Lower lobe of right lung (tissue), 2 donors: ENCODE data around the gene SLC1A1. TPM values are rescaled to one million over a fixed set of nuclear protein-coding genes. Genes with fewer than 3 reads are reported as not detected.

Experiments used
- ATAC-seq, 2 donors: fragments of 200-7000 bp; cut with Tn5 transposase; one replicate each; pipeline ENCODE4 v1.9.1; 2020 to 2022; ENCODE audit warnings: mild to moderate bottlenecking in 2 of 2, moderate library complexity in 2 of 2
- DNase-seq: peaks from one replicate; pipeline ENCODE4 v3.0.0-alpha.2; 2020
- H3K27ac ChIP-seq: fragments of 200-600 bp; one replicate; pipeline ENCODE4 v1.8.0; 2022
- H3K27me3 ChIP-seq: fragments of 200-600 bp; one replicate; pipeline ENCODE4 v1.8.0; 2022; ENCODE audit warnings: low read depth
- H3K36me3 ChIP-seq: fragments of 200-600 bp; one replicate; pipeline ENCODE4 v1.8.0; 2022; ENCODE audit warnings: mild to moderate bottlenecking
- H3K4me1 ChIP-seq: fragments of 200-600 bp; one replicate; pipeline ENCODE4 v1.8.0; 2022
- H3K4me3 ChIP-seq: fragments of 200-600 bp; one replicate; pipeline ENCODE4 v1.8.0; 2022; ENCODE audit warnings: mild to moderate bottlenecking
- H3K9me3 ChIP-seq: fragments of 200-600 bp; one replicate; pipeline ENCODE4 v1.8.0; 2022
- intact Hi-C: fragments of 100-400 bp; cut with DNase I; formaldehyde crosslinking; loops from one replicate; pipeline ENCODE4 v1.11.0; 2022
- total RNA-seq: library from RNA; stranded (reverse); fragmentation: NEBNext Ultra II Directional; extraction: Animal tissue kit (Norgen Biotek cat#: 25700); gene quantifications from one replicate; pipeline ENCODE4 v1.2.1, GENCODE V29; 2021
- TF ChIP-seq, protein P1 (sequence below): fragments of 200-600 bp; IDR thresholded peaks from one replicate; pipeline ENCODE4 v1.8.0; 2022; ENCODE audit warnings: antibody characterized with exemption, mild to moderate bottlenecking
- donor health status: DM: no; HTN: yes; CAD: no; lungs with severe emphysema.

Gene SLC1A1
- total RNA-seq, 1 donor from 2014 or later = 31.4 TPM

DNA sequence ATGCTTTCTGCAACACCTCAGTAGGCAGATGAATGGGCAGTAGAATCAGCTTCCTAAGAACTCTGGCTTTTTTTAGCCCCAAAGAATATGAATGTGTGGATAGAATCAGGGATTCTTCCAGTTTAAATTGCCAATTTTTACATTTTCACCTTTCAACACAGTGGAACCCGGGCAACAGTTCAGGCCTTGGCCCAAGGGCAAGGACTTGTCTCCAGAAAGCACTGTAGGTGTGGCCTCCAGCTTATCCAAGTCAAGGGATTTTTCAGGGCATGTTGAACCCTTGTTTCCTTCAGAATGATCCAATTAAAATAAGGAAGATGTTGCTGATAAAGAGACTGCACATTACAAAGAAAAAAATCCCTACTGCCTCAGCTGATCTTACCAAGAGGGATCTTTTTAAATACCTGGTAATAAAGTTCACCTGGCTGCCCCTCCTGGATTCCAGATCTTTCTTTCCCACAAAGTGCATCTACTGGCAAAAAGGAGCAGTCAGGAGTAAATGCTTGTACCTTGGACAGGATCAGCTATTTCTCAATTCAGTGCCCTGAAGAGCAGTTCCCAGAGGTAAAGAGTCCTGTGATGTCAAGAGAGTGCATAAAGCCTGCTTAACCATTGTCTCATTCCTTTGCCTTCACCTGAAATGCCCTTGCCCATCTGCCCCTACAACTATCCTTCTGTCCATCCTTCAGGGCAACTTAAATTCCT lies 91.7 kb downstream of the SLC1A1 start:
- H3K4me1 ChIP-seq = peaks cover 4% of the 10 kb centered on the region
- TF ChIP-seq, protein P1, sequence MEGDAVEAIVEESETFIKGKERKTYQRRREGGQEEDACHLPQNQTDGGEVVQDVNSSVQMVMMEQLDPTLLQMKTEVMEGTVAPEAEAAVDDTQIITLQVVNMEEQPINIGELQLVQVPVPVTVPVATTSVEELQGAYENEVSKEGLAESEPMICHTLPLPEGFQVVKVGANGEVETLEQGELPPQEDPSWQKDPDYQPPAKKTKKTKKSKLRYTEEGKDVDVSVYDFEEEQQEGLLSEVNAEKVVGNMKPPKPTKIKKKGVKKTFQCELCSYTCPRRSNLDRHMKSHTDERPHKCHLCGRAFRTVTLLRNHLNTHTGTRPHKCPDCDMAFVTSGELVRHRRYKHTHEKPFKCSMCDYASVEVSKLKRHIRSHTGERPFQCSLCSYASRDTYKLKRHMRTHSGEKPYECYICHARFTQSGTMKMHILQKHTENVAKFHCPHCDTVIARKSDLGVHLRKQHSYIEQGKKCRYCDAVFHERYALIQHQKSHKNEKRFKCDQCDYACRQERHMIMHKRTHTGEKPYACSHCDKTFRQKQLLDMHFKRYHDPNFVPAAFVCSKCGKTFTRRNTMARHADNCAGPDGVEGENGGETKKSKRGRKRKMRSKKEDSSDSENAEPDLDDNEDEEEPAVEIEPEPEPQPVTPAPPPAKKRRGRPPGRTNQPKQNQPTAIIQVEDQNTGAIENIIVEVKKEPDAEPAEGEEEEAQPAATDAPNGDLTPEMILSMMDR = no peak
- peaks cover 22% of the 10 kb centered on the region for H3K36me3 ChIP-seq
- DNase-seq = no peak
- no peak overlapping the region for H3K4me3 ChIP-seq
- intact Hi-C loops = no loop called here
- no peak overlapping the region for H3K27ac ChIP-seq
- no peaks in the 10 kb centered on the region for H3K9me3 ChIP-seq
- ATAC-seq = no peak
- H3K27me3 ChIP-seq = no peaks in the 10 kb centered on the region

DNA sequence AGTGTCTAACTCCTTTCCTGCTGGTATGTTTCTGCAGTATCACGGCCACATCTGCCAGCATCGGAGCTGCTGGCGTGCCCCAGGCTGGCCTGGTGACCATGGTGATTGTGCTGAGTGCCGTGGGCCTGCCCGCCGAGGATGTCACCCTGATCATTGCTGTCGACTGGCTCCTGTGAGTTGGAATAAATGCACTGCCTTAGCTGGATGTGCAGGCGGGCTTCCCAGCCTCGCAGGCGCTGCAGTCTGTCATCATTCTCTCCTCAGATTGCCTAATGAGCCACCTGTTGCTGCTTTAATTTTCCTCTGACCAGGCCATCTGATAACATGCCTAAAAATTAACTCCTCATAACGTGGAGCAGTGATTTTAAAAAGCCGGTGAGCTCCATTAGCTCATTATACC lies 92.7 kb downstream of the SLC1A1 start:
- Histone ChIP-seq H3K9me3 (no peaks in the 10 kb centered on the region), H3K27ac (no peak overlapping the region), H3K36me3 (peaks cover 16% of the 10 kb centered on the region), H3K27me3 (no peaks in the 10 kb centered on the region), H3K4me1 (peaks cover 4% of the 10 kb centered on the region), H3K4me3 (no peak overlapping the region)
- intact Hi-C loops = no loop called here
- ATAC-seq (no peak), DNase-seq (no peak)
- TF ChIP-seq, protein P1 = no peak

DNA sequence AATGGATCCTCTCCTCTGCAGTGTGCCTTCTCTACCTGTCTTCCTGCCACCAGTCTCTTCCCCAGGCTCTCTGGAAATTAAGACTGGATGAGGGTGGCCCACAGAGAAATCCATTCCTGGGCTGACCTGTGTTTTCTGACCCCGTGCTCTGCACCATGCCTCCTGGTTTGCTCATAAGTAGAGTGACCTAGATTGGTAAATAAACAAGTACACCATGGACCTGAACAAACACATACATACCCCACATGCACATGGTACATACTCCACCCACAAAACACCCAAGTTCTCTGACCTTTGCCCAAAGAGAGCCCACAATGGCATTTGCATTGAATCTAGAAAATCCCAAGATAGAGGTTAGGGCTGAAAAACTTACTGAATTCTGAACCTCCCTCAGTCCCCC lies 94.4 kb downstream of the SLC1A1 start:
- ATAC-seq (no peak), DNase-seq (no peak)
- no peak overlapping the region for H3K4me3 ChIP-seq
- H3K27ac ChIP-seq = no peak overlapping the region
- H3K4me1 ChIP-seq = peaks cover 4% of the 10 kb centered on the region
- peaks cover 12% of the 10 kb centered on the region for H3K36me3 ChIP-seq
- TF ChIP-seq, protein P1 = no peak
- H3K27me3 ChIP-seq = no peaks in the 10 kb centered on the region
- H3K9me3 ChIP-seq = no peaks in the 10 kb centered on the region
- intact Hi-C loops = no loop called here

DNA sequence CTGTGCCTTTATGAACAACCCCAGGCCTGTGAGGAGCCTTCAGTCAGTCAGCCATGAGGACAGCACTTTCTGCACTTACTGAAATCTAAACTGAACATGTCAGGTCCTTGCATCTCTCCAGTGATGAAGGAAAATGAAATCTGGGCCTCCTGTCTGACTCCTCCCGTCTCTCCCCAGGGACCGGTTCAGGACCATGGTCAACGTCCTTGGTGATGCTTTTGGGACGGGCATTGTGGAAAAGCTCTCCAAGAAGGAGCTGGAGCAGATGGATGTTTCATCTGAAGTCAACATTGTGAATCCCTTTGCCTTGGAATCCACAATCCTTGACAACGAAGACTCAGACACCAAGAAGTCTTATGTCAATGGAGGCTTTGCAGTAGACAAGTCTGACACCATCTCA lies 94.9 kb downstream of the SLC1A1 start:
- H3K9me3 ChIP-seq = no peaks in the 10 kb centered on the region
- TF ChIP-seq, protein P1 = no peak
- DNase-seq (no peak), ATAC-seq (no peak)
- H3K36me3 ChIP-seq = peaks cover 12% of the 10 kb centered on the region
- H3K27ac ChIP-seq = no peak overlapping the region
- H3K27me3 ChIP-seq = no peaks in the 10 kb centered on the region
- no peak overlapping the region for H3K4me3 ChIP-seq
- H3K4me1 ChIP-seq = peaks cover 4% of the 10 kb centered on the region
- intact Hi-C loops = no loop called here

DNA sequence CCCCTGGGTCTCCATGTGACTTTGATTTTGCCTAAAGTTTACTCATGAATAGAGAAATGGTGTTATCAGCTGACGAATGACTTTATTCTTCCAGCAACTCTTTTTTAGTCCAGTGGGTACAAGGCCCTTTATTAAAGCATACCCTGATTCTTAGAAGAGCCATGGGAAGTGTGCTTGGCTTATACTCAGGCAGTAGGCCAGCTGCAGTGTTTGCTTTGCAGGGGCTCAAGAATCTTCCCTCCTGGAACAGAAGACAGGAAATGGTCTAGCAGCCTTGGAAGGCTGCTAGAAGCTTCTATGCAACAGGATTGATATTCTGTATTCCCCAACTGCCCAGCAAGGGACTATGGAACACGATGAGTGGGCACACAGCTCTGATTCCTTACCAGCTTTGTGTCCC lies 98.5 kb downstream of the SLC1A1 start:
- ATAC-seq (no peak), DNase-seq (no peak)
- H3K4me3 ChIP-seq = no peak overlapping the region
- H3K36me3 ChIP-seq = peaks cover 12% of the 10 kb centered on the region
- intact Hi-C loops = no loop called here
- H3K4me1 ChIP-seq = peaks cover 14% of the 10 kb centered on the region
- TF ChIP-seq, protein P1 = no peak
- H3K27me3 ChIP-seq = no peaks in the 10 kb centered on the region
- no peak overlapping the region for H3K27ac ChIP-seq
- H3K9me3 ChIP-seq = no peaks in the 10 kb centered on the region
